Esophagus (tissue), 2 donors: ENCODE data around the gene MED8. TPM values are rescaled to one million over a fixed set of nuclear protein-coding genes. Genes with fewer than 3 reads are reported as not detected.
"Not testable (repeated sequence)": the region's sequence is repeated elsewhere in the genome, so short reads cannot be mapped to it uniquely, and the experiment has no call there.

Source experiments
- H3K27ac ChIP-seq, 2 donors: one replicate each; pipeline ENCODE4 v1.5.1; 2013; ENCODE audit warnings: low read depth in 2 of 2, mild to moderate bottlenecking in 2 of 2, inconsistent platforms in 1 of 2, low read length in 1 of 2, moderate library complexity in 1 of 2
- H3K27me3 ChIP-seq, 2 donors: one replicate each; pipeline ENCODE4 v1.6.1; 2013; ENCODE audit warnings: low read length in 2 of 2, control low read depth in 1 of 2, mild to moderate bottlenecking in 1 of 2; ENCODE audit not compliant: insufficient read depth in 2 of 2, control insufficient read depth in 1 of 2
- H3K36me3 ChIP-seq, 2 donors: one replicate each; pipeline ENCODE4 v1.6.1; 2013; ENCODE audit warnings: low read length in 1 of 2; ENCODE audit not compliant: control insufficient read depth in 2 of 2, insufficient read depth in 2 of 2
- H3K4me1 ChIP-seq, 2 donors: one replicate each; pipeline ENCODE4 v1.6.1; 2013; ENCODE audit warnings: low read length in 1 of 2; ENCODE audit not compliant: control insufficient read depth in 2 of 2, insufficient read depth in 2 of 2
- H3K4me3 ChIP-seq, 2 donors: one replicate each; pipeline ENCODE4 v1.5.1; 2013; ENCODE audit warnings: low read length in 2 of 2, mild to moderate bottlenecking in 2 of 2, low read depth in 1 of 2, moderate library complexity in 1 of 2
- H3K9me3 ChIP-seq, 2 donors: one replicate each; pipeline ENCODE4 v1.6.1; 2013; ENCODE audit warnings: mild to moderate bottlenecking in 2 of 2, low read depth in 1 of 2, low read length in 1 of 2, moderate library complexity in 1 of 2; ENCODE audit not compliant: control insufficient read depth in 2 of 2, insufficient read depth in 1 of 2
- WGBS, 2 donors: extraction: QIAGEN DNeasy Blood & Tissue Kit; methylation state at CpG; one replicate each; pipeline ENCODE4 v1.1.7; 2013; 5-methylcytosine and 5-hydroxymethylcytosine counted together
- polyA plus RNA-seq, 2 donors: library from polyadenylated mRNA; stranded (reverse); fragments of 200-250 nt; gene quantifications; one replicate each; pipeline ENCODE4 v1.2.3, GENCODE V29; 2013
- donor health status: healthy with polysubstance abuse.
- donor health status: Bipolar disorder and iron deficiency.

Gene MED8
- polyA plus RNA-seq, 2 donors: 32.3 to 50.1 TPM

- H3K4me3 ChIP-seq: no peak overlapping the region
- no peak overlapping the region for H3K27ac ChIP-seq
- H3K9me3 ChIP-seq: no peaks in the 10 kb centered on the region
- H3K27me3 ChIP-seq: no peaks in the 10 kb centered on the region
- H3K36me3 ChIP-seq: peaks cover 5 to 19% of the 10 kb centered on the region in 2 donors
- no peaks in the 10 kb centered on the region for H3K4me1 ChIP-seq
- WGBS, 2 donors: 70 to 83% methylated on average over 3 of the region's 3 CpGs
Observed at GRCh38 chr1:43410571-43410970, 21.0 kb upstream of the MED8 start.

GRCh38 chr1:43405876-43406234, 16.3 kb upstream of the MED8 start:
- no peak overlapping the region for H3K4me3 ChIP-seq
- no peaks in the 10 kb centered on the region for H3K27me3 ChIP-seq
- WGBS, 2 donors: 88 to 94% methylated on average over 2 of the region's 2 CpGs
- H3K9me3 ChIP-seq: no peaks in the 10 kb centered on the region
- H3K36me3 ChIP-seq: peaks cover 14 to 21% of the 10 kb centered on the region in 2 donors
- H3K4me1 ChIP-seq: no peaks in the 10 kb centered on the region
- H3K27ac ChIP-seq: no peak overlapping the region

- Histone ChIP-seq H3K36me3 (peaks cover 13 to 21% of the 10 kb centered on the region in 2 donors), H3K9me3 (no peaks in the 10 kb centered on the region), H3K4me3 (no peak overlapping the region), H3K4me1 (no peaks in the 10 kb centered on the region), H3K27ac (no peak overlapping the region), H3K27me3 (no peaks in the 10 kb centered on the region)
- 84 to 92% methylated on average over 6 of the region's 6 CpGs for WGBS, 2 donors
Observed at GRCh38 chr1:43405219-43405875, 15.7 kb upstream of the MED8 start.

GRCh38 chr1:43404353-43404752, 14.8 kb upstream of the MED8 start:
- no peak overlapping the region for H3K27ac ChIP-seq
- 98% methylated on average over 6 of the region's 6 CpGs for WGBS, 2 donors
- peaks cover 13 to 21% of the 10 kb centered on the region in 2 donors for H3K36me3 ChIP-seq
- no peaks in the 10 kb centered on the region for H3K9me3 ChIP-seq
- H3K4me1 ChIP-seq: no peaks in the 10 kb centered on the region
- H3K27me3 ChIP-seq: no peaks in the 10 kb centered on the region
- H3K4me3 ChIP-seq: no peak overlapping the region

GRCh38 chr1:43402089-43402865, 12.7 kb upstream of the MED8 start:
- Histone ChIP-seq H3K9me3 (no peaks in the 10 kb centered on the region), H3K27me3 (no peaks in the 10 kb centered on the region), H3K4me3 (no peak overlapping the region), H3K36me3 (peaks cover 13 to 19% of the 10 kb centered on the region in 2 donors), H3K4me1 (no peaks in the 10 kb centered on the region), H3K27ac (no peak overlapping the region)
- WGBS, 2 donors: 81 to 85% methylated on average over 6 of the region's 6 CpGs

- H3K36me3 ChIP-seq: peaks cover 8 to 15% of the 10 kb centered on the region in 2 donors
- not testable (repeated sequence) for H3K4me1 ChIP-seq
- WGBS, 2 donors: 90 to 92% methylated on average over 9 of the region's 9 CpGs
Observed at GRCh38 chr1:43400441-43400840, 10.8 kb upstream of the MED8 start.

GRCh38 chr1:43398227-43398626, 8.6 kb upstream of the MED8 start:
- WGBS, 2 donors: 95 to 96% methylated on average over 3 of the region's 3 CpGs
- H3K4me1 ChIP-seq: no peaks in the 10 kb centered on the region

More at GRCh38 chr1:43400441-43400840, 10.8 kb upstream of the MED8 start:
- H3K27me3 ChIP-seq, H3K4me3 ChIP-seq, H3K9me3 ChIP-seq, H3K27ac ChIP-seq: not testable (repeated sequence)

GRCh38 chr1:43396059-43396458, 6.5 kb upstream of the MED8 start:
- no peak overlapping the region for H3K27ac ChIP-seq
- WGBS, 2 donors: 33 to 67% methylated on average over 1 of the region's 1 CpG
- H3K4me1 ChIP-seq: no peaks in the 10 kb centered on the region
- H3K27me3 ChIP-seq: no peaks in the 10 kb centered on the region
- H3K36me3 ChIP-seq: no peaks in the 10 kb centered on the region
- no peaks in the 10 kb centered on the region for H3K9me3 ChIP-seq
- H3K4me3 ChIP-seq: no peak overlapping the region

More at GRCh38 chr1:43398227-43398626, 8.6 kb upstream of the MED8 start:
- no peaks in the 10 kb centered on the region for H3K9me3 ChIP-seq
- no peaks in the 10 kb centered on the region for H3K27me3 ChIP-seq
- H3K27ac ChIP-seq: no peak overlapping the region
- H3K4me3 ChIP-seq: no peak overlapping the region
- H3K36me3 ChIP-seq: no peaks in the 10 kb centered on the region

GRCh38 chr1:43395523-43395922, 5.9 kb upstream of the MED8 start:
- Histone ChIP-seq H3K4me3 (no peak overlapping the region), H3K36me3 (no peaks in the 10 kb centered on the region), H3K27me3 (no peaks in the 10 kb centered on the region), H3K9me3 (no peaks in the 10 kb centered on the region), H3K27ac (no peak overlapping the region), H3K4me1 (no peaks in the 10 kb centered on the region)
- 75 to 82% methylated on average over 4 of the region's 4 CpGs for WGBS, 2 donors

GRCh38 chr1:43392702-43393101, 3.1 kb upstream of the MED8 start:
- 66 to 70% methylated on average over 3 of the region's 3 CpGs for WGBS, 2 donors
- H3K36me3 ChIP-seq: no peaks in the 10 kb centered on the region
- H3K4me3 ChIP-seq: no peak overlapping the region
- no peaks in the 10 kb centered on the region for H3K27me3 ChIP-seq
- no peak overlapping the region for H3K27ac ChIP-seq
- H3K4me1 ChIP-seq: peaks cover 2 to 7% of the 10 kb centered on the region in 2 donors
- H3K9me3 ChIP-seq: no peaks in the 10 kb centered on the region
